ENCODE results near the gene GSX1. TPM values are rescaled to one million over a fixed set of nuclear protein-coding genes. Genes with fewer than 3 reads are reported as not detected.

GSX1 gene
- total and polyA plus RNA-seq, 2 of the 4 experiments (the other 2 are of a cell fraction) = not detected

- H3K9ac ChIP-seq (ENCODE audit: low read depth, low read length) = no peak overlapping the region
- no peak overlapping the region for H2BK120ac ChIP-seq (ENCODE audit: low read depth, low read length)
- no peak overlapping the region for H4K5ac ChIP-seq (ENCODE audit: low read depth, low read length)
- H2AFZ ChIP-seq (replicated peaks; ENCODE audit: low read length, poor library complexity) = no peak overlapping the region
- DNase-seq (no peak), ATAC-seq (ENCODE audit: low read depth) (no peak)
- H3K56ac ChIP-seq (ENCODE audit: extremely low read depth, insufficient read depth, low read length) = no peak overlapping the region
- no peak overlapping the region for H3K4me2 ChIP-seq (ENCODE audit: low read depth, low read length)
- no peak overlapping the region for H2BK20ac ChIP-seq (ENCODE audit: low read depth, low read length)
- no peak overlapping the region for H3K14ac ChIP-seq (replicated peaks; ENCODE audit: low read depth, low read length)
- no peak overlapping the region for H2BK15ac ChIP-seq (ENCODE audit: low read depth, low read length)
- H3K9me1 ChIP-seq (ENCODE audit: insufficient read depth, low read length) = no peaks in the 10 kb centered on the region
- H3K23ac ChIP-seq (ENCODE audit: low read depth, low read length) = no peak overlapping the region
- H4K91ac ChIP-seq (ENCODE audit: insufficient read depth, low read depth, low read length) = no peak overlapping the region
- H2AK5ac ChIP-seq (ENCODE audit: low read depth, low read length) = no peak overlapping the region
- ChIA-PET CTCF (interaction anchor here (0.6 to 2.3 kb wide), 3 partner anchors 38 to 463 kb away, joined by 3 to 33 read pairs (median 3); no protein-coding TSS in a partner anchor), POLR2A (ENCODE audit: unreplicated experiment) (no interaction called here)
- dilution Hi-C loops (cut with HindIII; ENCODE audit: low sequenced_read_pairs, unreplicated experiment) = no loop called here
- no peak overlapping the region for H2AK9ac ChIP-seq (replicated peaks; ENCODE audit: low read depth, low read length, poor library complexity)
- no peaks in the 10 kb centered on the region for H3K36me3 ChIP-seq (ENCODE audit: control insufficient read depth, insufficient read depth, low read length)
- no peak overlapping the region for H3K4ac ChIP-seq (ENCODE audit: low read depth, low read length)
- BruUV-seq (replicated peaks) = no TSS peak
- H3K27ac ChIP-seq (ENCODE audit: insufficient read depth, low read length) = no peak overlapping the region
- peaks cover 35% of the 10 kb centered on the region for H3K27me3 ChIP-seq (ENCODE audit: control insufficient read depth, insufficient read depth, low read length)
- H3K4me1 ChIP-seq (ENCODE audit: control insufficient read depth, insufficient read depth, low read length) = no peaks in the 10 kb centered on the region
- H4K20me1 ChIP-seq (ENCODE audit: insufficient read depth, low read length) = no peaks in the 10 kb centered on the region
- no peaks in the 10 kb centered on the region for H3K9me3 ChIP-seq (ENCODE audit: control insufficient read depth, insufficient read depth, low read length)
- WGBS, 2 experiments (ENCODE audit: extremely low coverage in 2 of 2, insufficient read length in 1 of 2) = 30% methylated on average over 2 of the region's 5 CpGs; no CpG with 5 or more reads in 1 of the 2 experiments
- H4K8ac ChIP-seq (ENCODE audit: low read depth in 2 of 2, low read length in 2 of 2) = no peak overlapping the region
- H2BK5ac ChIP-seq (ENCODE audit: low read depth, low read length, poor library complexity, severe bottlenecking) = no peak overlapping the region
- no peak overlapping the region for H3K18ac ChIP-seq (ENCODE audit: low read depth, low read length)
- intact Hi-C loops (cut with micrococcal nuclease) = loop anchor here (5.0 to 10.0 kb wide), 2 partner anchors 840 to 878 kb away; no protein-coding TSS in a partner anchor
- in situ Hi-C loops (cut with MboI; ENCODE audit: low sequenced_read_pairs) = loop anchor here (5.0 to 25.0 kb wide), 4 partner anchors 162 to 888 kb away; partner anchors contain the start of gene URAD
- H3K4me3 ChIP-seq (ENCODE audit: insufficient read depth, low read depth, low read length) = no peak overlapping the region
- TF ChIP-seq ELK1 (IDR thresholded peaks at IDR 0.05; ENCODE audit: borderline replicate concordance, low read depth, low read length) (no peak), NFE2L2 (IDR thresholded peaks at IDR 0.05; ENCODE audit: low read depth, low read length) (no peak), CHD1 (IDR thresholded peaks at IDR 0.05; ENCODE audit: low read depth, low read length) (no peak)
- no peaks in the 10 kb centered on the region for H3K79me1 ChIP-seq (ENCODE audit: low read depth in 1 of 2, low read length in 2 of 2)
Observed at GRCh38 chr13:27825072-27825471, 32.8 kb downstream of the GSX1 start.

All from IMR-90 (cell line).